ENCODE measurements around the gene TPI1. TPM values are rescaled to one million over a fixed set of nuclear protein-coding genes. Genes with fewer than 3 reads are reported as not detected.
A peak's percentile ranks its signal among the peaks of the same experiment; 100 is the strongest.

Gene TPI1
- 383 TPM for total RNA-seq
- long read RNA-seq, transcript TPI1-201 (7 exons, 1,763 nt), result major isoform, 2,015 of 2,129 reads
- long read RNA-seq, partial matches to known transcripts, result 22 of 2,129 reads
- long read RNA-seq, other reads (novel, unspliced or antisense), result 91 of 2,129 reads

DNA sequence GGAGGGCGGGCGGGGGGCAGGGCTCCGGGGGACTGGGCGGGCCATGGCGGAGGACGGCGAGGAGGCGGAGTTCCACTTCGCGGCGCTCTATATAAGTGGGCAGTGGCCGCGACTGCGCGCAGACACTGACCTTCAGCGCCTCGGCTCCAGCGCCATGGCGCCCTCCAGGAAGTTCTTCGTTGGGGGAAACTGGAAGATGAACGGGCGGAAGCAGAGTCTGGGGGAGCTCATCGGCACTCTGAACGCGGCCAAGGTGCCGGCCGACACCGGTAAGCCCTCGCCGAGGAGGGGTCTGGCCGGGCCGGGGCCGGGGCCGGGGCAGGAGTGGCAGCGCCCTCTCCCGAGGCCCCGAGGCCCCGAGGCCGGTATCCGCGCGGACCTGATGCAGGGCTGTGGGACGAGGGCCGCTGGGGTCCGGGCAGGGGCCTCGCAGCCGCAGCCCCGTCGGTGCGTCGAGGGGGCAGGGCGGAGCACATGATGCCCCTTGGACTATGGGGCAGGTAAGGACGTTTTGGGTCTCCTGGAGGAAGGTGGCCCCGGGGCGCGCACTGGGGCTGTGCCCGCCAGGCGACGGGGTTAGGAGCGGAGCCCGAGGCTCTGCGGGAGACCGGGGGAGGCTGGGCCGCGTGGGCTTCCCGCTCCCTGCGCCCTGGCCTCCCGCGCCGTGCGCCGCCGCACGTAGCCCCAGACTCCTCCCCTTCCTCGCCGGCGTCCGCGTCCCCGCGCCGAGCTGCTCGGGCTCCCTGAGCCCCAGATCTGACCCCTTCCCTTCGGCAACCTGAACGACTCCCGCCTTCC is at the start of gene TPI1:
Gene TPI1 (plus strand): TSS at position 119 of the 798 bp plus-strand sequence. CDS start 36 bp downstream, at position 155.
- DNase-seq (ENCODE audit: low spot score), result peak; percentile 96

- no peak for DNase-seq (ENCODE audit: low spot score)
These were observed 49.6 kb upstream of the TPI1 start for GRCh38 chr12:6817662-6818157.

- DNase-seq (ENCODE audit: low spot score), result no peak
These were observed 49.1 kb upstream of the TPI1 start for GRCh38 chr12:6818222-6818621.

GRCh38 chr12:6818645-6819044 is 48.7 kb upstream of the TPI1 start:
- no peak for DNase-seq (ENCODE audit: low spot score)

DNA sequence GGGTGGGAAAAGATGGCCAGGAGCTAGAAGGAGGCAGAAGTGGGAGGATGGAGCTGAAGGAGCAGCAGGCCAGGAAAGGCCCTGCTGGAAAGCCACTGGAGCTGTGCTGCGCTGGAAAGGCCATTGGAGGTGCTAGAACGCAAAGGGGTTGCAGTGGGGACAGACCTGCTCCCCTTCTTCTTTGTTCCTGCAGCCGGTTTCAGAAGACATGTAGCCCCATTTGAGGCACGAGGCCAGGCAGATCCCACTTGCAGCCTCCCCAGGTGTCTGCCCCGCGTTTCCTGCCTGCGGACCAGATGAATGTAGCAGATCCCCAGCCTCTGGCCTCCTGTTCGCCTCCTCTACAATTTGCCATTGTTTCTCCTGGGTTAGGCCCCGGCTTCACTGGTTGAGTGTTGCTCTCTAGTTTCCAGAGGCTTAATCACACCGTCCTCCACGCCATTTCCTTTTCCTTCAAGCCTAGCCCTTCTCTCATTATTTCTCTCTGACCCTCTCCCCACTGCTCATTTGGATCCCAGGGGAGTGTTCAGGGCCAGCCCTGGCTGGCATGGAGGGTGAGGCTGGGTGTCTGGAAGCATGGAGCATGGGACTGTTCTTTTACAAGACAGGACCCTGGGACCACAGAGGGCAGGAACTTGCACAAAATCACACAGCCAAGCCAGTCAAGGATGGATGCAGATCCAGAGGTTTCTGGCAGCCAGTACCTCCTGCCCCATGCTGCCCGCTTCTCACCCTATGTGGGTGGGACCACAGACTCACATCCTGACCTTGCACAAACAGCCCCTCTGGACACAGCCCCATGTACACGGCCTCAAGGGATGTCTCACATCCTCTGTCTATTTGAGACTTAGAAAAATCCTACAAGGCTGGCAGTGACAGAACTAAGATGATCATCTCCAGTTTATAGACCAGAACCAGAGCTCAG is 48.0 kb upstream of the TPI1 start:
- no peak for DNase-seq (ENCODE audit: low spot score)

DNA sequence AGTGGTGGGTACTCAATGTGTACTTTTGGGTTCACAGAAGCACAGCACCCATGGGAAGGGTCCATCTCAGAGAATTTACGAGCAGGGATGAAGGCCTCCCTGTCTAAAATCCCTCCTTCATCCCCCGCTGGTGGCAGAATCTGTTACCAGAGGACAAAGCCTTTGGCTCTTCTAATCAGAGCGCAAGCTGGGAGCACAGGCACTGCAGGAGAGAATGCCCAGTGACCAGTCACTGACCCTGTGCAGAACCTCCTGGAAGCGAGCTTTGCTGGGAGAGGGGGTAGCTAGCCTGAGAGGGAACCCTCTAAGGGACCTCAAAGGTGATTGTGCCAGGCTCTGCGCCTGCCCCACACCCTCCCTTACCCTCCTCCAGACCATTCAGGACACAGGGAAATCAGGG is 47.2 kb upstream of the TPI1 start:
- DNase-seq (ENCODE audit: low spot score), result no peak

- DNase-seq (ENCODE audit: low spot score), result no peak
These were observed 45.5 kb upstream of the TPI1 start, which contains the start of gene GPR162 for GRCh38 chr12:6821591-6822425. TSS of gene GPR162 (plus strand) at chr12:6821821. CDS start at chr12:6823899, 2,078 bp downstream.

DNA sequence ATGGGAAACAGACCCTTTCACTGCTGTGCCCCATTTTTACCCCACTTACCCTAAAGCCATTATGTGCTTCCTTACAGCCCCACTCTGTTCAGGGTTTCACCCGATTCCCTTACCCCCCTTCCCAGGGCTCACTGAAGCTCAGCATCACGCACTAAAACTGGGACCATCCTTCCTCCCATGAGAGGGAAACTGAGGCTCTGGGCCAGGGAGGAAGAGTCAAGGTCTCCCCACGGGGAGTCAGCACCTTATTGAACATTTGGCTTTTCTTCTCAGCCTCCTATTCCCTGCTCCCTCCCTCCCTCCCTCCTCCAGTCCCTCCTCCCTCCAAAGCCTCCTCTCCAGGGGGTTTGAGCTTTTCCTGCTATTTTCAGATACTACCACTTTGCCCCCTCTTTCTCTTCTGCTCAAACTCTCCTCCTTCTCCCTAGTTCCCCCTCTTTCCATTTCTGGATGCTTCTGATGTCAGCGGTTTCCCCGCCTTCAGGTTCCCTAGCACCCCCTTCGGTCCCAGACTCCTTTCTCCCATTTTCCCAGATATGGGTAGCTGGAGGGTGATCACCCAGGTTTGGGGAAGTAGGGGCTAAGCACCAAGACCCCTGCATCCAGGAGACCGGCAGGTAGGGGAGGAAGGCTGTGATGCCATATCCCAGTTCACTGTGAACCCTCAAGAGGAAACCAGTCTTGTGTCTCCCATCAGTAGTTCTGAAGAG is 44.8 kb upstream of the TPI1 start:
- DNase-seq (ENCODE audit: low spot score), result no peak

DNA sequence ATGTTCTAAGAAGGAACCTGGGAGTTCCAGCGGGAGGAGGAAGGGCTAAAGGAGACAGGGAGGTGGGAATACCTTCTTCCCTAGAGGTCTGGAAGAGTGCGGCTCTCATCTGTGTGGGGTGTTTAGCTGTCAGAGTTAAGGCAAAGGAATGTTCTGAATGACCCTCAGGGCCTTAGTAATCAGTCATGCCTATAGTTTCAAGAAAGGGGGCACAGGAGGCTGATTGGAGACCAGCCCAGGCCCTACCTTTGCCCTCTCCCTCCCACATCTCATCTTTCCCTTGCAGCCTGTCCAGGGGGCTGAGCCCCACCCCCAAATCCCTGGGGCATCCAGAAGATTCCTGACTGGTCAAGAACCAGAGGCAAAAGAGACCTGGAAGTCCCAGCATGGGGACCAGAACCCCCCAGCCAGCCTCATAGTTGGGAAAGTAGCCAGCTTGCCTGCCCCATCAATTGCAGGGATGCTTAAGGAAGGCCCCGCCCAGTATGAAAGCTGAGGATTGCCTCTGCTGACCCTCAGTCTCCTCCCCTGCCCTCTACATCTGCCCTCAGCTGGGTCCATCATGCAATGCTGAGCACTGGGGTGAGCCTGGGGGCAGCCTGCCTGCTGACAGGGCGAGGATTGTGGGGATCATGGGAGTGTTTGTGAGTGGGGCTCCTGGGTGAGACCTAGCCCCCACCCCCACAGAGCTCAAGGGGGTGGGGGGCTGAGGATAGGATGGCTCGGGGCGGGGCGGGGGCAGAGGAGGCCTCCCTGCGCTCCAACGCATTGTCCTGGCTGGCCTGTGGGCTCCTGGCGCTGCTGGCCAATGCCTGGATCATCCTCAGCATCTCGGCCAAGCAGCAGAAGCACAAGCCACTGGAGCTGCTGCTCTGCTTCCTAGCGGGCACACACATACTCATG is 43.9 kb upstream of the TPI1 start:
- no peak for DNase-seq (ENCODE audit: low spot score)

GRCh38 chr12:6824085-6824775 is 43.1 kb upstream of the TPI1 start:
- no peak for DNase-seq (ENCODE audit: low spot score)

DNA sequence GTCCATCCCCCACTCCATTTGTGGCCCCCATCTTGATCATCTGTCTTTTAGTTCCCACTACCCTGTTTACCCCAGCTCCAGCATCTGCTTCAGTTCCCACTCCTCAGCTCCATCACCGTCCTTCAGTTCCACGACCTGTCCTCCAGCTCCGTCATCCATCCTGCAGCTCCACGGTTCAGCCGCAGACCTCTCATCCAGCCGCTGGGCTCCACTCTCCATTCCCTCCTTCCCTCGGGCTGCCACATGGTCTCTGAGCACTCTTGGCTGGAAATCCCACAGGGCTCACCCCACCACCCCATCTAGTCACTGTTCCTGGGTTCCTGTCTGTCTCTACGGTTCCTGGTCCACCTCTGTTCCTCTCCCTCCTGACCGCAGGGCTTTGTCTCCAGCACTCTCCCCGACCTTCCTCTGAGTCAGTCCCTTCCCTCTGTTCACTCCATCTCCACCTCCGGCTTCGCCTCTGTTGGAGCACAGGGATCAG is 42.4 kb upstream of the TPI1 start:
- no peak for DNase-seq (ENCODE audit: low spot score)

DNA sequence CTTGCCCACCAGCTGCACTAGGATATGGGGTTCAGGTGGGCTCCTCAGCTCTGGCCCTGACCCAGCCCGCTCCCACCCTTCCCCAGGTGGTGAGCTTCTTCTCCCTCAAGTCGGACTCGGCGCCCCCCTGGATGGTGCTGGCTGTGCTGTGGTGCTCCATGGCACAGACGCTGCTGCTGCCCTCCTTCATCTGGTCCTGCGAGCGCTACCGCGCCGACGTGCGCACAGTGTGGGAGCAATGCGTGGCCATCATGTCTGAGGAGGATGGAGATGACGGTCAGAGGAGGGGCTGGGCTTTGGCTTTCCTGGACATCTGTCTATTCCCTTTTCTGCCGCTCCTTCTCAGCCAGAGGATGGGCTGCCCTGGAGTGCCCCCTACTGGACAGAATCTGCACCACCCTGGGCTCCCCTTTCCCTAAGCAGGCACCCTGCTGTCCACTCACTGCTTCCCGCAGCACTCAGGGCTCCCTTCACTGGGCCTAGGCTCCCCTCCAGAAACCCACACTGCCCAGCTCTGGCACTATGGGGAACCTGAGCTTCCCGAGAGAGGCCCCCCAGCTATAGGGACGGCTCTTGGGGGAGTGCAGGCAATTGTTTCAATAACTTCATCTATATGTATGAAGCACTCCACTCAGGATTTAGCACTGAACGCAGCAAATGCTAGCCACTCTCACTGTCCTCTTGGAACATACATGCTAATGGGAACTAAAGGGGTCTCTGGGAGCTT is 41.8 kb upstream of the TPI1 start:
- no peak for DNase-seq (ENCODE audit: low spot score)

DNA sequence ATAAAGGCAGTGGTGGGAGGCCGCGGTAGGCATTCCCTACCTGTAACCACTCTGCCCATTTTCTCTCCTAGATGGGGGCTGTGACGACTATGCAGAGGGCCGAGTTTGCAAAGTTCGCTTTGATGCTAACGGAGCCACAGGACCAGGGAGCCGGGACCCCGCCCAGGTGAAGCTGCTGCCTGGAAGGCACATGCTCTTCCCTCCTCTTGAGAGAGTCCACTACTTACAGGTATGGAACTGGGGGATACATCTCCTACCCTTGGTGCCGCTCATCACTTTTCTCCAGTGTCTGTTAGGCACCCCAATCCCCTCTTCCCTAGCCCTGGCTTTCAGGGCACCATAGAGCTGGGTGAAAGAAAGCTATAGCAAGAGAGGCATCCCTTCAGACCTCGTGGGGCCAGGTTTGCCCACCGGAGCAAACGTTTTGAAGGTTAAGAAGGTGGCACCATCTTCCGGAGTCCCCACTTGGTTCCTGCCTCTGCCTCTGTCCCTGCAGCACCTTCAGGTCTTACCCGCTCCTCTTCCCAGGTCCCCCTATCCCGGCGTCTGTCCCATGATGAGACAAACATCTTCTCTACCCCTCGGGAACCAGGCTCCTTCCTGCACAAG is 41.1 kb upstream of the TPI1 start:
- no peak for DNase-seq (ENCODE audit: low spot score)

DNA sequence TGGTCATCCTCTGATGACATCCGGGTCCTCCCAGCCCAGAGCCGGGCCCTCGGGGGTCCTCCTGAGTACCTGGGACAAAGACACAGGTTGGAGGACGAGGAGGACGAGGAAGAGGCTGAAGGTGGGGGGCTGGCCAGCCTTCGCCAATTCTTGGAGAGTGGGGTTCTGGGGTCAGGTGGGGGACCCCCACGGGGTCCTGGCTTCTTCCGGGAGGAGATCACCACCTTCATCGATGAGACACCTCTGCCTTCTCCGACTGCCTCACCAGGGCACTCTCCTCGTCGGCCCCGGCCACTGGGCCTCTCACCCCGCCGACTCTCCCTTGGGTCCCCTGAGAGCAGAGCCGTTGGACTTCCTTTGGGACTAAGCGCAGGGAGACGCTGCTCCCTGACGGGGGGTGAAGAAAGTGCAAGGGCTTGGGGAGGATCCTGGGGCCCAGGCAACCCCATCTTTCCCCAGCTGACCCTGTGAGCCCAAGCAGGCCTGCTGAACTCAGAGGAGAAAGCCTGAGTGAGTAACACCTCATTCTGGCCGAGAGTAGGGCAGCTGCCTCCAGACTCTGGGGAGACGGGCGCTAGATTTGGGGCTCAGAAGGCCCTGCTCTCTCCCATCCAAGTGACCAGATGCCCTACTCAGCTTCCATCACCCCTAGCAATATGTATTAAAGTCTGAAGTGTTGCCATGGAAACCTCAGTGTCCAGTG is 40.4 kb upstream of the TPI1 start:
- no peak for DNase-seq (ENCODE audit: low spot score)

- DNase-seq (ENCODE audit: low spot score), result no peak
These were observed 39.9 kb upstream of the TPI1 start for GRCh38 chr12:6827437-6827911.
